Panc1 (cell line): ENCODE results near the gene FOSL2. TPM values are rescaled to one million over a fixed set of nuclear protein-coding genes. Genes with fewer than 3 reads are reported as not detected.

Source experiments
- ATAC-seq: fragments of 200-7000 bp; cut with Tn5 transposase; 2 replicates; pipeline ENCODE4 v1.9.1; 2020; ENCODE audit warnings: mild to moderate bottlenecking, moderate library complexity
- BruUV-seq: library from RNA; stranded (reverse); fragments of 400-500 nt; replicated peaks from 2 replicates; lab custom pipeline; 2021; lab: Mats Ljungman, UMichigan
- CTCF ChIA-PET: fragments of 300-600 bp; sonication (Branson Sonifier 250); formaldehyde crosslinking; loops from one replicate; lab custom pipeline; 2022; ENCODE audit warnings: antibody characterized with exemption; lab: Charles Lee
- POLR2A ChIA-PET: fragments of 300-600 bp; sonication (Branson Sonifier 250); formaldehyde crosslinking; loops from one replicate; lab custom pipeline; 2022; ENCODE audit warnings: antibody characterized with exemption; lab: Charles Lee
- DNase-seq: peaks from one replicate; pipeline ENCODE4 v3.0.0-alpha.2; 2010; ENCODE audit warnings: low read depth, low spot score
- H3K27ac ChIP-seq: 2 replicates; pipeline ENCODE4 v1.5.1; 2011; ENCODE audit warnings: mild to moderate bottlenecking, low read length, inconsistent platforms
- H3K27me3 ChIP-seq: fragments of 200-500 bp; sonication (Bioruptor generic); 2 replicates; pipeline ENCODE4 v1.6.0; 2014; ENCODE audit warnings: low read length, inconsistent platforms; ENCODE audit not compliant: control insufficient read depth, insufficient read depth
- H3K36me3 ChIP-seq: fragments of 200-500 bp; sonication (Bioruptor generic); 2 replicates; pipeline ENCODE4 v1.5.1; 2014; ENCODE audit warnings: inconsistent platforms, mild to moderate bottlenecking, low read length, moderate library complexity; ENCODE audit not compliant: control insufficient read depth, insufficient read depth
- H3K4me1 ChIP-seq: 2 replicates; pipeline ENCODE4 v1.5.1; 2011; ENCODE audit warnings: inconsistent platforms, mild to moderate bottlenecking, low read length, moderate library complexity; ENCODE audit not compliant: control insufficient read depth, insufficient read depth
- H3K4me3 ChIP-seq, 2 experiments: 2 replicates each; pipeline ENCODE4 v1.5.1; 2011 to 2012; ENCODE audit warnings: low read depth in 2 of 2, low read length in 2 of 2, mild to moderate bottlenecking in 2 of 2, inconsistent platforms in 1 of 2, moderate library complexity in 1 of 2
- H3K9me3 ChIP-seq: fragments of 200-500 bp; sonication (Bioruptor generic); 2 replicates; pipeline ENCODE4 v1.5.1; 2014; ENCODE audit warnings: low read depth, mild to moderate bottlenecking, inconsistent platforms, low read length, moderate library complexity; ENCODE audit not compliant: control insufficient read depth, insufficient read depth
- POLR2AphosphoS5 ChIP-seq: IDR thresholded peaks from 2 replicates; pipeline ENCODE4 v1.6.1; 2012; ENCODE audit warnings: mild to moderate bottlenecking, low read depth, low read length, moderate library complexity
- SIN3A ChIP-seq: IDR thresholded peaks from 2 replicates; pipeline ENCODE4 v1.6.1; 2012; ENCODE audit warnings: low read depth, mild to moderate bottlenecking, low read length, moderate library complexity, borderline replicate concordance; ENCODE audit not compliant: insufficient read depth
- TCF7L2 ChIP-seq: IDR thresholded peaks from 2 replicates; pipeline ENCODE4 v1.6.1; 2011; ENCODE audit warnings: mild to moderate bottlenecking, low read depth, low read length, inconsistent platforms
- in situ Hi-C: cut with HindIII; loops from 2 replicates; pipeline ENCODE4 v1.10.0; 2016; ENCODE audit warnings: low sequenced_read_pairs, low pct_unique_long_range_greater_than_20kb
- intact Hi-C: fragments of 100-400 bp; cut with micrococcal nuclease; formaldehyde crosslinking; loops from one replicate; pipeline ENCODE4 v1.10.0; 2022; ENCODE audit not compliant: unreplicated experiment
- total RNA-seq: library from RNA; stranded (reverse); gene quantifications from one replicate; pipeline ENCODE4 v1.2.1, GENCODE V29; 2021; ENCODE audit not compliant: unreplicated experiment
- TF ChIP-seq, protein P1 (sequence below), 2 experiments: IDR thresholded peaks; 2 replicates each; pipeline ENCODE4 v1.6.1; 2011 to 2012; ENCODE audit warnings: low read depth in 2 of 2, control low read depth in 1 of 2, low read length in 1 of 2, mild to moderate bottlenecking in 1 of 2, moderate library complexity in 1 of 2; ENCODE audit not compliant: insufficient read depth in 1 of 2
- TF ChIP-seq, protein P2 (sequence below): fragments of 450-650 bp; IDR thresholded peaks from 2 replicates; pipeline ENCODE4 v1.5.1; 2017; ENCODE audit warnings: mild to moderate bottlenecking

Gene FOSL2
- total RNA-seq, 1 experiment from 2014 or later, result 29.0 TPM

DNA sequence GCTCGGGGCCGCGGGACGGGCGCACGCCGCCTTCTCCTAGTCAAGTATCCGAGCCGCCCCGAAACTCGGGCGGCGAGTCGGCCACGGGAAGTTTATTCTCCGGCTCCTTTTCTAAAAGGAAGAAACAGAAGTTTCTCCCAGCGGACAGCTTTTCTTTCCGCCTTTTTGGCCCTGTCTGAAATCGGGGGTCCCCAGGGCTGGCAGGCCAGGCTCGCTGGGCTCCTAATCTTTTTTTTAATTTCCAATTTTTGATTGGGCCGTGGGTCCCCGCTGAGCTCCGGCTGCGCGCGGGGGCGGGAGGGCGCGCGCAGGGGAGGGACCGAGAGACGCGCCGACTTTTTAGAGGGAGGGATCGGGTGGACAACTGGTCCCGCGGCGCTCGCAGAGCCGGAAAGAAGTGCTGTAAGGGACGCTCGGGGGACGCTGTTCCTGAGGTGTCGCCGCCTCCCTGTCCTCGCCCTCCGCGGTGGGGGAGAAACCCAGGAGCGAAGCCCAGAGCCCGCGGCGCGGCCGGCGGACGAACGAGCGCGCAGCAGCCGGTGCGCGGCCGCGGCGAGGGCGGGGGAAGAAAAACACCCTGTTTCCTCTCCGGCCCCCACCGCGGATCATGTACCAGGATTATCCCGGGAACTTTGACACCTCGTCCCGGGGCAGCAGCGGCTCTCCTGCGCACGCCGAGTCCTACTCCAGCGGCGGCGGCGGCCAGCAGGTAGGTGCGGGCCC lies 617 bp downstream of the FOSL2 start:
- ATAC-seq, result peak; percentile 24
- DNase-seq, result no peak
- Histone ChIP-seq H3K27me3 (no peaks in the 10 kb centered on the region), H3K27ac (peak overlapping the region; percentile 85), H3K4me3 (peak overlapping the region; percentile 69 to 85), H3K4me1 (peaks cover 37% of the 10 kb centered on the region), H3K9me3 (no peaks in the 10 kb centered on the region), H3K36me3 (peaks cover 4% of the 10 kb centered on the region)
- ChIA-PET POLR2A (interaction anchor here (0.6 to 1.1 kb wide), 3 partner anchors 122 to 1266 kb away, joined by 3 to 9 read pairs (median 3); no protein-coding TSS in a partner anchor), CTCF (no interaction called here)
- TSS peak; percentile 50 for BruUV-seq
- intact Hi-C loops (loop anchor here (5.0 to 10.0 kb wide), 3 partner anchors 238 to 501 kb away; partner anchors contain the start of genes BABAM2 and RBKS), in situ Hi-C loops (no loop called here)
- TF ChIP-seq SIN3A, result 0 out of 2 replicates have a peak, but pooled peaks have one; percentile 19
- TF ChIP-seq POLR2AphosphoS5, result no peak; the same call in 1 of the 2 replicates
- TF ChIP-seq, protein P1, sequence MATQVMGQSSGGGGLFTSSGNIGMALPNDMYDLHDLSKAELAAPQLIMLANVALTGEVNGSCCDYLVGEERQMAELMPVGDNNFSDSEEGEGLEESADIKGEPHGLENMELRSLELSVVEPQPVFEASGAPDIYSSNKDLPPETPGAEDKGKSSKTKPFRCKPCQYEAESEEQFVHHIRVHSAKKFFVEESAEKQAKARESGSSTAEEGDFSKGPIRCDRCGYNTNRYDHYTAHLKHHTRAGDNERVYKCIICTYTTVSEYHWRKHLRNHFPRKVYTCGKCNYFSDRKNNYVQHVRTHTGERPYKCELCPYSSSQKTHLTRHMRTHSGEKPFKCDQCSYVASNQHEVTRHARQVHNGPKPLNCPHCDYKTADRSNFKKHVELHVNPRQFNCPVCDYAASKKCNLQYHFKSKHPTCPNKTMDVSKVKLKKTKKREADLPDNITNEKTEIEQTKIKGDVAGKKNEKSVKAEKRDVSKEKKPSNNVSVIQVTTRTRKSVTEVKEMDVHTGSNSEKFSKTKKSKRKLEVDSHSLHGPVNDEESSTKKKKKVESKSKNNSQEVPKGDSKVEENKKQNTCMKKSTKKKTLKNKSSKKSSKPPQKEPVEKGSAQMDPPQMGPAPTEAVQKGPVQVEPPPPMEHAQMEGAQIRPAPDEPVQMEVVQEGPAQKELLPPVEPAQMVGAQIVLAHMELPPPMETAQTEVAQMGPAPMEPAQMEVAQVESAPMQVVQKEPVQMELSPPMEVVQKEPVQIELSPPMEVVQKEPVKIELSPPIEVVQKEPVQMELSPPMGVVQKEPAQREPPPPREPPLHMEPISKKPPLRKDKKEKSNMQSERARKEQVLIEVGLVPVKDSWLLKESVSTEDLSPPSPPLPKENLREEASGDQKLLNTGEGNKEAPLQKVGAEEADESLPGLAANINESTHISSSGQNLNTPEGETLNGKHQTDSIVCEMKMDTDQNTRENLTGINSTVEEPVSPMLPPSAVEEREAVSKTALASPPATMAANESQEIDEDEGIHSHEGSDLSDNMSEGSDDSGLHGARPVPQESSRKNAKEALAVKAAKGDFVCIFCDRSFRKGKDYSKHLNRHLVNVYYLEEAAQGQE (IDR thresholded peaks at IDR 0.05; ENCODE audit: insufficient read depth in 1 of 2, low read depth in 2 of 2, low read length in 1 of 2), result no peak
- TF ChIP-seq, protein P2, sequence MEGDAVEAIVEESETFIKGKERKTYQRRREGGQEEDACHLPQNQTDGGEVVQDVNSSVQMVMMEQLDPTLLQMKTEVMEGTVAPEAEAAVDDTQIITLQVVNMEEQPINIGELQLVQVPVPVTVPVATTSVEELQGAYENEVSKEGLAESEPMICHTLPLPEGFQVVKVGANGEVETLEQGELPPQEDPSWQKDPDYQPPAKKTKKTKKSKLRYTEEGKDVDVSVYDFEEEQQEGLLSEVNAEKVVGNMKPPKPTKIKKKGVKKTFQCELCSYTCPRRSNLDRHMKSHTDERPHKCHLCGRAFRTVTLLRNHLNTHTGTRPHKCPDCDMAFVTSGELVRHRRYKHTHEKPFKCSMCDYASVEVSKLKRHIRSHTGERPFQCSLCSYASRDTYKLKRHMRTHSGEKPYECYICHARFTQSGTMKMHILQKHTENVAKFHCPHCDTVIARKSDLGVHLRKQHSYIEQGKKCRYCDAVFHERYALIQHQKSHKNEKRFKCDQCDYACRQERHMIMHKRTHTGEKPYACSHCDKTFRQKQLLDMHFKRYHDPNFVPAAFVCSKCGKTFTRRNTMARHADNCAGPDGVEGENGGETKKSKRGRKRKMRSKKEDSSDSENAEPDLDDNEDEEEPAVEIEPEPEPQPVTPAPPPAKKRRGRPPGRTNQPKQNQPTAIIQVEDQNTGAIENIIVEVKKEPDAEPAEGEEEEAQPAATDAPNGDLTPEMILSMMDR, result no peak
- 0 out of 2 replicates have a peak, but pooled peaks have one; percentile 9 for TF ChIP-seq TCF7L2

DNA sequence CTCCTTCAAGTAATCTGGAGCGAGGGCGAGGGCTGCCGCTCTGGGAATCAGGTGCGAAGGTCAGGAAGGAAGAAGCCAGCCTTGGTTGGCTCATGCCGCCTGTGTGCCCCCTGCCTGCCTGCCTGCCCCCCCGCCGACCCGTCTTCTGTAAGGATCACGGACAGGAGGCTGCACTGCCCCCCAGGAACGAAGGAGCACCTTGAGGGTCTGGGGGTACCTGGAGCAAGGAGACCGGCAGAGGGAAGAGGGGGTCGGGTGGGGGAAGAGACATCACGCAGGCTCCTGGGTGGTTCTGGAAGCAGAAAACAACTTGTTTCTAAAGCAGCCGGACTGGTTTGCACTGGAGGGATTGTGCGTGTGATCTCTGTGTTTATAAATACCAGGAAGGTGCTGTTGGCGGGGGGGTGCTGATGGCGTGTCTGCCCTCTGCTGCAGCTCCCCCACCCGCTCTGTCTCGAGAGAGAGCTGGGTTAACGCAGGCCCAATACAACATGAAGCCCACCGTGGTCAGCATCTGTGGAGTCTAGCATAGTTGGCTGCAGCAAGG lies 1.7 kb downstream of the FOSL2 start:
- DNase-seq, result no peak
- H3K36me3 ChIP-seq, result peaks cover 4% of the 10 kb centered on the region
- H3K9me3 ChIP-seq, result no peaks in the 10 kb centered on the region
- in situ Hi-C loops (no loop called here), intact Hi-C loops (loop anchor here (5.0 to 10.0 kb wide), 3 partner anchors 240 to 502 kb away; partner anchors contain the start of genes BABAM2 and RBKS)
- no TSS peak for BruUV-seq
- peak overlapping the region; percentile 94 for H3K27ac ChIP-seq
- ChIA-PET CTCF (no interaction called here), POLR2A (no interaction called here)
- H3K4me3 ChIP-seq, result peak overlapping the region; percentile 69 to 85
- ATAC-seq, result no peak
- no peaks in the 10 kb centered on the region for H3K27me3 ChIP-seq
- peaks cover 44% of the 10 kb centered on the region for H3K4me1 ChIP-seq
- TF ChIP-seq SIN3A (no peak), TCF7L2 (no peak), POLR2AphosphoS5 (no peak)
- TF ChIP-seq, protein P1 (IDR thresholded peaks at IDR 0.05; ENCODE audit: insufficient read depth in 1 of 2, low read depth in 2 of 2, low read length in 1 of 2), result no peak
- TF ChIP-seq, protein P2, result no peak
